H9 (cell line): ENCODE data around the gene RAB40C. TPM values are rescaled to one million over a fixed set of nuclear protein-coding genes. Genes with fewer than 3 reads are reported as not detected.

ENCODE experiments used
- DNase-seq: peaks from one replicate; pipeline ENCODE4 v3.0.0-alpha.2; 2017
- H2AFZ ChIP-seq: one replicate; pipeline ENCODE4 v1.6.1; 2013; ENCODE audit warnings: mild to moderate bottlenecking, low read length, control low read depth, moderate library complexity
- H2AK5ac ChIP-seq: 2 replicates; pipeline ENCODE4 v1.6.1; 2013; ENCODE audit warnings: low read length, control low read depth, mixed read lengths; ENCODE audit not compliant: insufficient read length
- H2BK120ac ChIP-seq: one replicate; pipeline ENCODE4 v1.6.1; 2013; ENCODE audit warnings: low read depth, mild to moderate bottlenecking, low read length, control low read depth, inconsistent platforms; ENCODE audit not compliant: poor library complexity, severe bottlenecking
- H2BK12ac ChIP-seq: 2 replicates; pipeline ENCODE4 v1.6.1; 2013; ENCODE audit warnings: low read length, control low read depth, mixed read lengths, low read depth; ENCODE audit not compliant: insufficient read length
- H2BK15ac ChIP-seq: 2 replicates; pipeline ENCODE4 v1.6.1; 2013; ENCODE audit warnings: low read depth, low read length, control low read depth
- H2BK20ac ChIP-seq: one replicate; pipeline ENCODE4 v1.6.1; 2013; ENCODE audit warnings: low read depth, mild to moderate bottlenecking, low read length, control low read depth, inconsistent platforms; ENCODE audit not compliant: poor library complexity, severe bottlenecking
- H2BK5ac ChIP-seq: 2 replicates; pipeline ENCODE4 v1.6.1; 2013; ENCODE audit warnings: low read length, control low read depth, mixed read lengths; ENCODE audit not compliant: insufficient read length
- H3K14ac ChIP-seq: 2 replicates; pipeline ENCODE4 v1.6.1; 2013; ENCODE audit warnings: low read length, control low read depth; ENCODE audit not compliant: insufficient read depth
- H3K18ac ChIP-seq: 2 replicates; pipeline ENCODE4 v1.6.1; 2013; ENCODE audit warnings: low read depth, mild to moderate bottlenecking, mixed read lengths, low read length, control low read depth; ENCODE audit not compliant: insufficient read length
- H3K23ac ChIP-seq: 2 replicates; pipeline ENCODE4 v1.6.1; 2013; ENCODE audit warnings: low read length, control low read depth, mixed read lengths, low read depth; ENCODE audit not compliant: insufficient read length
- H3K23me2 ChIP-seq: 2 replicates; pipeline ENCODE4 v1.6.1; 2013; ENCODE audit warnings: low read depth, mild to moderate bottlenecking, mixed read lengths, low read length, control low read depth; ENCODE audit not compliant: insufficient read length, poor library complexity, severe bottlenecking
- H3K27ac ChIP-seq: 2 replicates; pipeline ENCODE4 v1.5.1; 2013; ENCODE audit warnings: low read length, control low read depth, mixed read lengths, low read depth; ENCODE audit not compliant: insufficient read length
- H3K27me3 ChIP-seq: 2 replicates; pipeline ENCODE4 v1.6.1; 2013; ENCODE audit warnings: low read length, control low read depth, inconsistent platforms; ENCODE audit not compliant: insufficient read depth
- H3K4ac ChIP-seq: 2 replicates; pipeline ENCODE4 v1.6.1; 2013; ENCODE audit warnings: low read depth, mild to moderate bottlenecking, control low read depth, inconsistent platforms, low read length, moderate library complexity
- H3K4me1 ChIP-seq: 2 replicates; pipeline ENCODE4 v1.6.1; 2013; ENCODE audit warnings: low read length, control low read depth, inconsistent platforms; ENCODE audit not compliant: insufficient read depth
- H3K4me2 ChIP-seq: 2 replicates; pipeline ENCODE4 v1.6.1; 2013; ENCODE audit warnings: low read length, control low read depth, mixed read lengths; ENCODE audit not compliant: insufficient read length, insufficient read depth
- H3K56ac ChIP-seq: 2 replicates; pipeline ENCODE4 v1.6.1; 2013; ENCODE audit warnings: low read depth, mild to moderate bottlenecking, mixed read lengths, low read length, control low read depth; ENCODE audit not compliant: insufficient read length
- H3K79me1 ChIP-seq: 2 replicates; pipeline ENCODE4 v1.6.1; 2013; ENCODE audit warnings: low read depth, mild to moderate bottlenecking, moderate library complexity, low read length, control low read depth, inconsistent platforms; ENCODE audit not compliant: insufficient read depth, poor library complexity, severe bottlenecking
- H3K79me2 ChIP-seq: 2 replicates; pipeline ENCODE4 v1.6.1; 2013; ENCODE audit warnings: low read length, control low read depth, inconsistent platforms; ENCODE audit not compliant: insufficient read depth
- H3K9ac ChIP-seq: 2 replicates; pipeline ENCODE4 v1.6.1; 2013; ENCODE audit warnings: low read length, control low read depth, mixed read lengths; ENCODE audit not compliant: insufficient read length; ENCODE audit errors: extremely low read depth
- H3K9me3 ChIP-seq: one replicate; pipeline ENCODE4 v1.6.1; 2013; ENCODE audit warnings: low read depth, low read length, inconsistent platforms; ENCODE audit not compliant: control insufficient read depth
- H3T11ph ChIP-seq: one replicate; pipeline ENCODE4 v1.6.1; 2013; ENCODE audit warnings: mild to moderate bottlenecking, low read length, control low read depth, inconsistent platforms
- H4K20me1 ChIP-seq: one replicate; pipeline ENCODE4 v1.6.1; 2013; ENCODE audit not compliant: control insufficient read depth, insufficient read length, insufficient read depth
- H4K5ac ChIP-seq: 2 replicates; pipeline ENCODE4 v1.6.1; 2013; ENCODE audit warnings: low read depth, mild to moderate bottlenecking, mixed read lengths, low read length, control low read depth; ENCODE audit not compliant: insufficient read length
- H4K8ac ChIP-seq: replicated peaks from 2 replicates; pipeline ENCODE4 v1.6.1; 2013; ENCODE audit warnings: low read length, control low read depth, mixed read lengths, low read depth; ENCODE audit not compliant: insufficient read length
- H4K91ac ChIP-seq: 2 replicates; pipeline ENCODE4 v1.6.1; 2013; ENCODE audit warnings: low read depth, mild to moderate bottlenecking, moderate library complexity, mixed read lengths, low read length, control low read depth; ENCODE audit not compliant: insufficient read length
- H3K27ac Mint-ChIP-seq, 3 experiments: 2 replicates in 2 of 3; 3 replicates in 1 of 3; pipeline ENCODE4 v1.8.0; 2020 to 2021; ENCODE audit warnings: mixed read lengths in 3 of 3, mild to moderate bottlenecking in 1 of 3, moderate library complexity in 1 of 3
- H3K27me3 Mint-ChIP-seq: 2 replicates; pipeline ENCODE4 v1.8.0; 2021; ENCODE audit warnings: low read depth, mild to moderate bottlenecking, moderate library complexity, mixed read lengths
- H3K36me3 Mint-ChIP-seq, 3 experiments: 2 replicates in 2 of 3; 3 replicates in 1 of 3; pipeline ENCODE4 v1.8.0; 2020 to 2021; ENCODE audit warnings: low read depth in 3 of 3, mixed read lengths in 3 of 3; ENCODE audit not compliant: insufficient read depth in 1 of 3
- H3K4me1 Mint-ChIP-seq, 2 experiments: 2 replicates each; pipeline ENCODE4 v1.8.0; 2020; ENCODE audit warnings: mixed read lengths in 2 of 2
- H3K4me3 Mint-ChIP-seq, 2 experiments: 2 replicates in 1 of 2; 3 replicates in 1 of 2; pipeline ENCODE4 v1.8.0; 2020 to 2021; ENCODE audit warnings: mild to moderate bottlenecking in 2 of 2, mixed read lengths in 2 of 2, moderate library complexity in 1 of 2
- H3K9me3 Mint-ChIP-seq, 2 experiments: 2 replicates in 1 of 2; 3 replicates in 1 of 2; pipeline ENCODE4 v1.8.0; 2020; ENCODE audit warnings: mild to moderate bottlenecking in 2 of 2, mixed read lengths in 2 of 2, moderate library complexity in 1 of 2
- CTCF ChIP-seq: fragments of 200-600 bp; sonication (generic); conservative IDR thresholded peaks from 3 replicates; pipeline ENCODE4 v1.8.0; 2021; ENCODE audit warnings: antibody characterized with exemption, mild to moderate bottlenecking
- WGBS: extraction: QIAGEN DNeasy Blood & Tissue Kit; methylation state at CpG from one replicate; pipeline ENCODE4 v1.1.7; 2013; ENCODE audit warnings: missing lambda C conversion rate, low lambda C conversion rate, mixed read lengths; ENCODE audit not compliant: insufficient read length; ENCODE audit errors: extremely low coverage; 5-methylcytosine and 5-hydroxymethylcytosine counted together
- total RNA-seq: library from RNA; stranded (reverse); gene quantifications from 2 replicates; pipeline ENCODE4 v1.2.1, GENCODE V29; 2021

The RAB40C gene
- total RNA-seq, 1 experiment from 2014 or later, result 19.1 TPM

DNA sequence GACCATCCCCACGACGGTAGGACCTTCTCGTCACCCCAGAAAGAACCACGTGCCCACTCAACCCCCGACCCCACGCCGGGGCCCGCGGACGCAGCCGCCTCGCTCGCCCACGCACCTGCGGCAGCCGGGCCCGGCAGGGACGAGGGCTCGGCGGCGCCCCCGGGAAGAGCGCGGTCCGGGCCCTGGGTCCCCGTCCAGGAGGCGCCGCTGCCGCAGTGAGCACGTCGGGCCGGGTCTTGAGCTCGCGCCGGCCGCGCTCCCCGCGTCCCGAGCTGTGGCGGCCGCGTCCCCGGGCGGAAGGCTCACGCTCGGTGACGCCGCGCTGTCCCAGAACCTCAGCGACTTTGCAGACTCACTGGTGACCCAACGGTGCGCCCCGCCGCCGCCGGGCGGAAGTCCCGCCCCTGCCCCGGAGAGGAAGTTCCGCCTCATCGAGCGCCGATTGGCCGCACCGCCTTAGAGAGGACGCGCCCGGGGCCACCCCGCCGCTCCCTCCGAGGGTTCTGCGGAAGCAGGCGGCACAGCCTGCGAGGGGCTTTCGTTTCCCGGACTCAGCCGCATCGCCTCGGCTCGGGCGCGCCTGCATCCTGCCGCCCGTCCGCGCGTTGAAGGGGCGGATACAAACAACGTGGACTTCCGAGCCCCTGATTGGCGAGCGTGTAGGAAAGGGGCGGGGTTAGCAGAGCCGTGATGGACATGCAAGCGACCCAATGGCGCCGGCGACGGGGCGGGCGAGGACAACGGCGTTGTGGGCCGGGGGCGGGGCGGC is 793 bp upstream of the RAB40C start:
- H4K5ac ChIP-seq, result no peak overlapping the region
- H3K27ac ChIP-seq, result peak overlapping the region; percentile 14
- no peak overlapping the region for H3T11ph ChIP-seq
- H2BK20ac ChIP-seq, result no peak overlapping the region
- H3K4me1 Mint-ChIP-seq, result peaks cover 16 to 25% of the 10 kb centered on the region in 2 experiments
- no peak overlapping the region for H2BK120ac ChIP-seq
- peak overlapping the region; percentile 78 for H3K9ac ChIP-seq
- H3K14ac ChIP-seq, result peak overlapping the region; percentile 99
- H3K79me2 ChIP-seq, result no peaks in the 10 kb centered on the region; the same call in 1 of the 2 replicates
- 0 out of 5 replicates have a peak, but pooled peaks cover 0 to 3% of the 10 kb centered on the region in 2 experiments for H3K9me3 Mint-ChIP-seq
- H3K27ac Mint-ChIP-seq, result peak overlapping the region; percentile 99 to 100 (median 100)
- H3K27me3 Mint-ChIP-seq, result peaks cover 49% of the 10 kb centered on the region
- no peaks in the 10 kb centered on the region for H4K20me1 ChIP-seq
- H2BK15ac ChIP-seq, result no peak overlapping the region
- TF ChIP-seq CTCF, result no peak
- WGBS, result no CpG with 5 or more reads among the region's 107 CpGs
- no peaks in the 10 kb centered on the region for H3K4me1 ChIP-seq
- H2BK12ac ChIP-seq, result no peak overlapping the region
- H3K36me3 Mint-ChIP-seq, result peaks cover 0 to 12% (median 7%) of the 10 kb centered on the region in 3 experiments; a peak in 6 of 7 replicates
- H3K4me3 Mint-ChIP-seq, result peak overlapping the region; percentile 94 to 99
- H3K27me3 ChIP-seq, result peaks cover 7% of the 10 kb centered on the region; the same call in 1 of the 2 replicates
- H2AFZ ChIP-seq, result no peak overlapping the region
- no peak overlapping the region for H4K8ac ChIP-seq
- H3K56ac ChIP-seq, result no peak overlapping the region
- peaks cover 3% of the 10 kb centered on the region for H3K79me1 ChIP-seq
- H3K18ac ChIP-seq, result peak overlapping the region; percentile 99
- H3K23ac ChIP-seq, result no peak overlapping the region
- peak overlapping the region; percentile 55 for H3K4me2 ChIP-seq
- no peaks in the 10 kb centered on the region for H3K9me3 ChIP-seq
- peaks cover 5% of the 10 kb centered on the region for H3K23me2 ChIP-seq
- no peak overlapping the region for H3K4ac ChIP-seq
- no peak overlapping the region for H2AK5ac ChIP-seq
- no peak overlapping the region for H2BK5ac ChIP-seq
- no peak overlapping the region for H4K91ac ChIP-seq
- DNase-seq, result peak; percentile 96
